HG03442 (cell line): ENCODE measurements around the gene FZR1.

Experiments used
- ATAC-seq: cut with Tn5 transposase; IDR thresholded peaks from one replicate; pipeline ENCODE4 v1.9.1; 2021; ENCODE audit warnings: mild to moderate bottlenecking, moderate library complexity; ENCODE audit not compliant: unreplicated experiment

FZR1 gene

DNA sequence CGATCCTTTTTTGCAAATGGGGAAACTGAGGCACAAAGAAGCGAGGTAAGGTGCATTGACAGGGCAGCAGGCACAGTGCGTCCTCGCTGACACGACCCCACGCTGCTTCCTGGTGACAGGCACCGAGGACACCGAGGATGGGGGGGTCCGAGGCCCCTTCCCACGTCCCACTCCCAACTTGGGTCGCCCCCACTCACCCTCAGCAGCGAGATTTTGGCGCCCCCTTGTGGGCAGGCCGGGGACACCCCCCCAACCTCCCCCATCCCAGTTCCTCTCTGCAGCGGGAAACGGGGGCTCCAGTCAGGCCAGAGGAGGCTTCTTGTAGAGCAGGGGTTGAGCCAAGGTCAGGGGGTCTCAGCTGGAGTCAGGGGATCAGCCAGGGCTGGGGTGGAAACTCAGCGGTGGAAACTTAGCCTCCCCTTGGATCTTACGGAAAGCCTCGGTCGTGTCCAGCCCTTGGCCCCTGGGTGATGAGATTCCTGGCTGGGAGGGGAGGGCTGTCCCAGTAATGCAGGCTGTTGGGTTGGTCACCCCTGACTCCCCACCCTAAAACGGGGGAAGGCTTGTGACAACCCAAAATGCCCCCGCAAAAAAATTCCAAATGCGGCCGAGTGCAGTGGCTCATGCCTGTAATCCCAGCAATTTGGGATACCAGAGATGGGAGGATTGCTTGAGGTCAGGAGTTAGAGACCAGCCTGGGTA is 34.0 kb upstream of the FZR1 start:
- ATAC-seq, result no peak

DNA sequence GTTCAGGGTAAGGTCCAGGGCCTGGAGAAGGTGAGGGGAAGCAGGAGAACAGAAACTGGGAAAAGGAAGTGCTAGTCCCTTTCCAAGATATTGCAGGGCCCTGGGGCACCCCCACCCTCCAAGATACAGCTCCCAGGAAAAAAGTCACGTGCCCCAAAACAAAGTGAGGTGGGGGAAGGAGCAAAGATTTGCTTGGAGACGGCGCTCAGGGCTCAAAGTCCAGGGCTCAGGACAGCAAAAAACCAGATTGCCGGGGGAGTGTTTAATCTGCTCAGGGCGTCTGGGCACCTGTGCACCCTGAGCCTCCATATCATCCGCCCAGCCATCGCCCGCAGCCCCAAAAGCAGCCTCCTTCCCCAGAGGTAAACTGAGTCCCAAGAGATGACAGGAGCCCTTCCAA is 32.1 kb upstream of the FZR1 start:
- ATAC-seq, result no peak

DNA sequence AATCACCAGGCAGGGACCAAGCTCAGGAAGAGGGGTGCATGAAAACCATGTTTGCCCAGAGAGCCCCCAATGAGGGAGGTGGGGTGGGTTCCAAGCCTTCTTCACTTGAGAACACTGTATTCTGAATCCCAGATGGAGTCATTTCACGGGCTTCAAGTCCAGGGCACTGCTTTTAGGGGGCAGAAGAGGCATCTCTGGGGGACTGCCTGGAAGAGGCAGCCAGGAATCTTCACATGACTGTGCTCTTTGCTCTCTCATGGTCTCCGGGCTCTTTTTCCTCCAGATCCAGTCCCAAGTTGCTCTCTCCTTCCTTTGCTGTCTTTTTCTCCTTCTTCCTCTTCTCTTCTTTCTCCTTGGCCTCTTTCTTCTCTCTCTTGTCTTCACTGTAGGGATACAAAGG is 31.5 kb upstream of the FZR1 start:
- ATAC-seq, result no peak

DNA sequence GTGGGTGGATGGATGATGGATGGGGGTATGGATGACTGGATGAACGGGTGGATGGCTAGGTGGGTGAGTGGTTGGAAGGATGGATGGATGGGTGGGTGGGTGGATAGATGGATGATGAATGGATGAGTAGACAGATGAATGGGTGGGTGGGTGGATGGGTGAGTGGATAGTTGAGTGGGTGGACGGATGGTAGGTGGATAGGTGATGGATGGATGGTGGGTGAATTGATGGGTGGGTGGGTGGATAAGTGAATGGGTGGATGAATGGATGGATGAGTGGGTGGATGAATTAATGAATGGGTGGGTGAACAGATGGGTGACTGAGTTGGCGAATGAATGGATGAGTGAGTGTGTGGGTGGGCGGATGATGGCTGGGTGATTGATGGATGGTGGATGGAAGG is 30.7 kb upstream of the FZR1 start:
- ATAC-seq, result no peak

DNA sequence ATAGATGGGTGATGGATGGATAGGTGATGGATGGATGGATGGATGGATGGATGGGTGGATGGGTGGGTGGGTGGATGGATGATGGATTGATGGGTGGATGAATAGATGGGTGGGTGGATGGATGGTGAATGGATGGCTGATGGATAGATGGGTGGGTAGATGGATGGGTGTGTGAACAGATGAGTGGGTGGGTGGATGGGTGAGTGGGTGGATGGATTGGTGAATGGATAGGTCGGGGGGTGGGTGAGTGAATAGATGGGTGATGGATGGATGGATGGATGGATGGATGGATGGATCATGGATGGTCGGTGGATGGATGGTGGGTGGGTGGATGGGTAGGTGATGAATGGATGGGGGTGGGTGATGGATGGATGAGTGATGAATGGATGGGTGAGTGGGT is 29.3 kb upstream of the FZR1 start:
- ATAC-seq, result no peak

DNA sequence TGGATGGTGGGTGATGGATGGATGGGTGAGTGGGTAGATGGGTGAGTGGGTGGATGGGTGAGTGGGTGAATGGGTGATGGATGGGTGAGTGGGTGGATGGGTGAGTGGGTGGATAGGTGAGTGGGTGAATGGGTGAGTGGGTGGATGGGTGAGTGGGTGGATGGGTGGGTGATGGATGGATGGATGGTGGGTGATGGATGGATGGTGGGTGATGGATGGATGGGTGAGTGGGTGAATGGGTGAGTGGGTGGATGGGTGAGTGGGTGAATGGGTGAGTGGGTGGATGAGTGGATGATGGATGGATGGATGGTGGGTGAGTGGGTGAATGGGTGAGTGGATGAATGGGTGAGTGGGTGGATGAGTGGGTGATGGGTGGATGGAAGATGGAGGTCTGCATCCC is 28.6 kb upstream of the FZR1 start:
- no peak for ATAC-seq

DNA sequence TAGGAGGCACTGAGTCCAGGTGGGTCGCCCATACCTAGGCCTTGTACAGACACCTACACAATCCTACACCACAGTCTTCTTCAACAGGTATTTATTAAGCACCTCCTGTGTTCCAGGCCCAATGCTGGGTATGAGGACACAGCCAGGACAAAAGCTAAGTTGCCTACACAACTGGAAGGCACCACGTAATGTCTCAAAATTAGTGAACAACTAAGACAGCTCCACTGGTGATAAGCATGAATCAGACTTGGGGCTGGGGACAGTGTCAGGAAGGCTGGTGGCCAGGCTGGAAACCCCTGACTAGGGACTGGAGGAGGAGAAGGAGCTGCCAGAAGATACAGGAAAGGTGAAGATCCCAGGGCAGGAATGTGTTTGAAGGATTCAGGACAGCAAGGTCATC is 28.2 kb upstream of the FZR1 start:
- no peak for ATAC-seq

DNA sequence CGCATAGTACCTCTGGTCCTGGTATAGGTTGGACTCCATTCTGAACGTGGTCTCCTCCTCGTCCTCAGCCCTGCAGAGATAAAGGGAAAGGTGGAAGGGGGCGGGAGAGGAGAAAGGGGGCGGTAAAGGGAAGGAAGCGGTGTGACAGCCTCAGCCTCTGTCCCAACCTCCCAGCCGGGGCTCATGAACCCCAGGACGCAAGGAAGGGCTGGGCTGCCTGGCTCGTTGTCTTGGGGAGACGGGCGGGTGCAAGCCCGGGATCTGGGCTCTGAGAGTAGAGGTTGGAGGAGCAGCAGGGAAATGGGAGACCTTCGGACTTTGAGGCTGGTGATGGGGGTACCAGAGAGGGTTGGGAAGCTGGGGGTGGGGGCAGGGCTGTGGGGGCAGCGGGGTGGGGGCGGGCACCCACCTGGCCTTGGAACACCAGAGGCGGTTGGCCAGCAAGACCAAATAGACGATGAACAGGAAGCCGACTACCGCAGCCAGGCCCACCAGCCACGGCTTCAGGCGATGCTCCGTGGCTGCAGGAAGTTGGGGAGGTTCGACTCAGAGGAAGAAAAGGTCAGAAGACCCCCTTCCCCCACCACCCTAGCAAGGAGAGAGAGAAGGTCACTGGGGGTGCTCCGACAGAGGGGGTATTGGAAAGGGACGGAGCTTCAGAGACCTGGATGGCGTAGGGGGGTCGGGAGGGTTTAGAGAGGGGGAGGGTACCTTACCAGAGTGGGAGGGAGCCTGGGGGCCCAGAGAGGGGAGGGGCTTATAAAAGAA is 27.5 kb upstream of the FZR1 start:
- ATAC-seq, result no peak

DNA sequence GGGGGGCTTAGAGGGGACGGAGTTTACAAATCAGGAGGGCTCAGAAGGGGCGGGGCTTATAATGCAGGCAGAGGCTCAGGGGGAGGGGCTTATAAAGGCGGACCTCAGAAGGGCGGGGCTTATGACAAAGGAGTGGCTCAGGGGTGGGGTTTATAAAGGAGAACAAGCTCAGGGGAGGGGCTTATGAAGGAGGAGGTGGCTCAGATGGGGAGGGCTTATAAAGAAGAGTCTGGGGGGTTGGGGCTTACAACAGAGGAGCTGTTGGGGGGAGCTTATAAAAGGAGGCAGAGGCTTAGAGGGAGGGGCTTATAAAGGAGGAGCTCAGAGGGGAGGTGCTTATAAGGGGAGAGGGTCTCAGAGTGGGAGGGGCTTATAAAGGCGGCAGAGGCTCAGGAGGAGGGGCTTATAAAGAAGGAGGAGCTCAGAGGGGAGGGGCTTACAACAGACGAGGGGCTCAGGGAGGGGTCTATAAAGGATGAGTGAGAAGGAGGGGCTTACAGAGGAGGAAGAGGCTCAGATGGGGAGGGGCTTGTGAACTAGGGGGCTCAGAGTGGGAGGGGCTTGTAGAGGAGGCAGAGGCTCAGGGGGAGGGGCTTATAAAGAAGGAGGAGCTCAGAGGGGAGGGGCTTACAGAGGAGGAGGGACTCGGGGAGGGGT is 26.8 kb upstream of the FZR1 start:
- ATAC-seq, result no peak

DNA sequence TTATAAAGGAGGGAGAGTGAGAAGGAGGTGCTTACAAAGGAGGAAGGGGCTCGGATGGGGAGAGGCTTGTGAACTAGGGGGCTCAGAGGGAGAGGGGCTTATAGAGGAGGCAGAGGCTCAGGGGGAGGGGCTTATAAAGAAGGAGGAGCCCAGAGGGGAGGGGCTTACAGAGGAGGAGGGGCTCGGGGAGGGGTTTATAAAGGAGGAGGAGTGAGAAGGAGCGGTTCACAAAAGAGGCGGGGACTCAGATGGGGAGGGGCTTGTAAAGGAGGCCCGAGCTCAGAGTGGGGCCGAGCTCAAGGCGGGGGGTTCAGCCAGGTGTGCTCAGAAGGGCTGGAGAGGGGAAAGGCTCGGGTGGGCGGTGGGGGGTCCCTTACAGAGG is 26.3 kb upstream of the FZR1 start:
- ATAC-seq, result no peak

DNA sequence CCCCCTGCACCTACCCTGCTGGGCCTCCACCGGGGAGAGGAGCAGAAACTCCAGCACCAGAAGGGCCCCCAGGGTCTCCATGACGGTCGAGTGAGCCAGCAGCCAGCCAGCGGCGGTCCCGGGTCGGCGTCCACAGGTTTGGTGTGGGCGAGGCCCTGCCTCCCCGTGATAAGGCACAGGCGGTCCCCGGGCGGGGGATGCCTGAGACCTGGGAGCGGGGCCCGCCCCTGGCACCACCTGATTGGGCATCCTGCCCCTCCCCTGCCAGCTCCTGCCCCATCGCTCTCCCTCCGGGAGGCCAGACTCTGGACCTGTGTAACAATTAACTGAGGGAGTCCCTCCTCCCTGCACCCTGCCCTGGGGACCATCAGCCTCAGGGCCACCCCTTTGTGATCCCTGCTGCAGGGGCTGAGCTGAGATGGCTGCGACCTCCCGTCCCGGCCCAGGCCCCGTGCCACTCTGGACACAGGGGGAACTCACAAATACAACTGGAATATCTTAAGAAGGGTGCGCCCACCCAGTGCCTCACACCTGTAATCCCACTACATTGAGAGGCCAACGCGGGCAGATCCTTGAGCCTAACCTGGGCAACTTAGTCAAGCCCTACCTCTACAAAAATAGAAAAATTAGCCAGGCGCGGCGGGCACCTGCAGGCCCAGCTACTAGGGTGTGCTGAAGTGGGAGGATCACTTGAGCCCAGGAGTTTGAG is 25.6 kb upstream of the FZR1 start, which contains the start of gene SMIM24:
Gene SMIM24, minus strand, starts transcription at position 143 of the 709 bp plus-strand sequence. Its CDS starts 62 bp downstream, at position 81.
- no peak for ATAC-seq

DNA sequence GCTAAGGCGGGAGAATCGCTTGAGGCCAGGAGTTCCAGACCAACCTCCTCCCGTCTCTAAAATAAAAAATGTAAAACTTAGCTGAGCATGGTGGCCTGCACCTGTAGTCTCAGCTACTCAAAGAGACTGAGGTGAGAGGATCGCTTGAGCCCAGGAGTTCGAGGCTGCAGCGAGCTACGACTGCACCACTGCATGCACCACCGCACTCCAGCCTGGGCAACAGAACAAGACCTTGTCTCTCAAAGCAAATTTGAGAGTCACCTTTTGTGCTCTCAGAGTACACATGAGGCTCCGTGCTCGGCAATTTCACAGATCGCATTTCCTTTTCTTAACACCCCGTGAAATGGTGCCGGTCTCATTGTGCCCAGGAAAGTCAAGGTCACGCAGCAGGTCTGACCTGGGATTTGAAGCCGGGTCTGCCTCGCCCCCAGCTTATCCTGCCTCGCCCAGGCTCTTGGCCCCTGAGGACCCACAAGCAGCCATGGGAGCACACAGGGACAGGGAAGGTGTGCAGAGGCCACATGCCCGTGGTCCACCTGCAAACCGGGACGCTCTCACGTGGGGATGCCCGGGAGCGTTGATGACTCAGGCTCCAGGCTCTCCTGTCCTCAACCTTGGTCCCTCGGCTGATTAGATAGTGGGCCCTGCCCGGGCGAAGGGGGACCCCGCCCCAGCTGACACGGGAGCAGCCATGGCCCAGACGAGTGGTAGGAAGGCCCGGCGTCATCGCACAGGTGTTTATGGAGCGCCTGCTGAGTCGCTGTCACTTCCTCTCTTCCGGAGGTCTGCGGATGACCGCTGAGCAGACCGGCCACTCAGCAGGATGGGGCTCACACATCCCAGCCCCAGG is 24.6 kb upstream of the FZR1 start:
- ATAC-seq, result no peak

DNA sequence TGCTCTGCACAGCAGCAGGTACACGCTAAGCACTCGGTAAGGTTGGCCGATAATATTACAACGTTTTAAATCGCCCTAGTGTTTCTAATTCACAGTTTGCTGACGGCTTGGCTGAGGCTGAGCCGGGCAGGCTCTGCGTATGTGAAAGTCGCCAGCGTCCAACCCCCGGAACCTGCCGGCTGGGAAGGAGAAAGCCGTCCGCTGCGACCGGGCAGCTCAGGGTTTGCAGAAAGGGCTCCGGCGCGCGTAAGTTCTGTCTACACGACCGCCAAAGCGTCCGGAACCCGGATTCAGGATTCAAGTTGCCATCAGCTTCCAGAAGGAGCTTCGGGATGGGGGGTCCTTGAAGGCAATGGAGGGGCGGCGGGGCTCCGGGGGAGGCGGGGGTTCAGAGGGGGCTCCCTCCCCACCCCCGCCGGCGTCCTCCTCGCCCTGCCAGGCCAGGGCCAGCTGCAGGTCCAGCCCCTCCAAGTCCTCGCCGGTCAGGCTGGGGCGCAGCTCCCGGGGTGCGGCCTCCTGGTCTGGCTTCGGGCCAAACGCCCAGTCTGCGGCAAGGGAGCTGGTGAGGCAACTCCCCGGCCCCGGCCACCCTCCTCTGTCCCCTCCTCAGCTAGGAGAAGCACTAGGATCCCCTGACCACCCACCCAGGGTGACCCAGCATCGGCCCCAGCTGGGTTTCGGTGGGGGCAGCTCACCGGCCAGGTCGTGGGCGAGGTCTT is 23.4 kb upstream of the FZR1 start:
- no peak for ATAC-seq

DNA sequence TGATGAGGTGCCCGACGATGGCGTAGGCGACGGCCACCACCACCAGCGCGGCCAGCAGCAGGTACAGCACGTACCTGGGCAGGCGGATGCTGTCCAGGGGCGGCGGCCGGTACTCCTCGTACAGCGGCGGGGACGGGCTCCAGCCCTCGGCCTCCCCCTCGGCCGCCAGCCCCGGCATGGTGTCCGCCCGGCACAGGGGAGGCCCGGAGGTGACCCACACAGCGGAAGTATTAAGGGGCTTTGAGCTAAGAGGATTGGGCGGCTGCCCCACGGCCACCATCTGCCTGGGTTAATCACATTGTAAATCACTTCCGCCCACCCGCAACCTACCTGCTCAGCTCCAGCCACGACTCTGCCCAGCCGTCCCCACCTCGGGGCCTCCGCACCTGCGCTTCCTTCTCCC is 22.9 kb upstream of the FZR1 start, which contains the start of gene SMIM44:
Gene SMIM44, minus strand, starts transcription at position 216 of the 403 bp plus-strand sequence. Its CDS starts 38 bp downstream, at position 178.
- no peak for ATAC-seq

DNA sequence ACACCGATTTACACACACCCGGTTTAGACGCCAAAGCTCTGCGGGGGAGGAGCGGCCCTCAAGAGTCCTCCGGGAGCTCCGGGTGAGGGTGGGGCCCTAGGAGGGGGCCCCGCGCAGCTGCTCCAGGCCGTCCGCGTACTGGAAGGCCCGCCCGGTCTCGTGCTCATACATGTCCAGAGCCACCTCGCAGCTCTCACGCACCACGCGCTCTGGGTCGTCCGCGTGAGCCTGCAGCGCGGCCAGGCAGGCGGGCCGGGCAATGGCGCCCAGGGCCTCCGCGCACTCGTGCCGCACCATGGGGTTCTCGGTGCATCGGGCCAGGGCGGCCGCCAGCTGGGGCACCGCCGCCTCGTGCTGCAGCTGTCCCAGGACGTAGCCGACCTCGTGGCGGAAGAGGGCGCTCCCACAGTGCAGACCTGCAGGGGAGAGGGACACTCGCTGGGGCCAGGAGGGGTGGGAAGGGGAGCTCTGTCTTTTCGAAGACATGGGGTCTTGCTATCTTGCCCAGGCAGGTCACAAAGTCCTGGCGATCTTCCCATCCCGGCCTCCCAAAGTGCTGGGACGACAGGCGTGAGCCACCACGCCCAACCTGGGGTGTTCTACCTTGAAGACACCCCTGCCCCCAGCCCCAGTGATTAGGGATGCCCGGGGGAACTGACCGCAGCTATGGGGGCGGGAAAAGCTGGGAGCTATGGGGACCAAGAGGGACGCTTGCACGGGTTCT is 14.6 kb upstream of the FZR1 start:
- no peak for ATAC-seq

DNA sequence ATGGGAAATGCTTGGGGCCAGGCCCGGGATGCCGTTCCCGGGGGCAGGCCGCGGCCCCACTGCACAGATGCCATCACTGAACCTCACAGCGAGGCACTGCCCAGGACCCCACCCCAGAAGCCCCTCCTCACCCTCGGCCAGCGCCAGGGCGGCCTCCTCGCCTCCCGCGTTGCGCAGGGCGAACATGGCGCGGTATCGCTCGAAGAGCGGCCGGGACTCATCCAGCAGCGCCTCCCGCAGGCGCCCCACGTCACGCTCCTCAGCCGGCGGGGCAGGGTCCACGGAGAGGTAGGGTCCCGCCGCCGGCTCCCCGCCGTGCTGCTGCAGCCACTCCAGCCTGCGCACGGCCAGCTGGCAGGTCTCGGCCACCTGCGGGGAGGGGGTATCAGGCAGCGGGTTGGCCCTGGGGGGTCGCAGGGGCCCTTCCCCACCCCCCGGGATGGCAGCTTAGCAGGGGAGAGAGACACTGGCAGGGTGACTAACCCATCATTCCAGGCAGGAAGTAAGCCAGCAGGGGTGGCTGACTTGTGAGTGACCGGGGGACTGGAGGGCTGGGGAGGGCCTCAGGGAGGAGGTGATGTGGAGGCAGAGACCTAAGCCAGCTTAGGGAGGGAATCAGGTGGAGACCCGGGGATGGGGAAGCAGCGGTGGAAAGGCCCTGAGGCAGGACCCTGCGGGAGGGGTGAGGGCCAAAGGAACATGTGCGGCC is 13.8 kb upstream of the FZR1 start:
- no peak for ATAC-seq

DNA sequence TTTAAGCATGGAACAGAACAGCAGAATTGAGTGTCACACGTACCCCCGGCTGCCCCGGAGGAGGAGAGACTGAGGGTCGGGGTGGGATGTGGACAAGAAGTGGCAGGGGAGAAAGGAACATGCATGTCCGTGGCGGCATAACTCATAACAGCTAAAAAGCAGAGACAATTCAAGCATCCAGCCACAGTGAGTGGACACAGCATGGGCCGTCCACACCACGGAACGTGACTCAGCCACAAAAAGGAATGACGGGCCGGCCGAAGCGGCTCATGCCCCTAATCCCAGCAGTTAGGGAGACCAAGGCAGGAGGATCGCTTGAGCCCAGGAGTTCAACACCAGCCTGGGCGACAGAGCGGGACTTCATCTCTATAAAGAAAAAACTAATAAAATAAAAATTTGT is 13.2 kb upstream of the FZR1 start:
- no peak for ATAC-seq

DNA sequence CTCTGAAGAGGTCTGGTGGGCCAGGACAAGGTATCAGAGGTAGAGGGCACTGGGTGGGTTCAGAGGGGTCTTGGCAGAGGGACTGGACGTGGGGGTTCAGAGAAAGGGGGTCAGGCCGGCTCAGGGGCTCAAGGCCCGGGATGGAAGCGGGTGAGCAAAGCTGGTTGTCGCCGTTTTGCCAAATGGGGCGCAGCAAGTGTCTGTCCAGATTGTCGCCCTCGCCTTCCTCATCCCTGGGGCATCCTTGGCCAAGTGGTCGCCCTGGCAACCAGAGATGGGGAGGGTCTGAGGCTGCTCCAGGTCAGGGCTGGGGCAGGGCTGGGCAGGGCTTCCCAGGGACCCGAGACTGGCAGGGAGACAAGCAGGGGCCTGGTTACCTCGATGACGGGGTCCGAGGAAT is 12.5 kb upstream of the FZR1 start:
- no peak for ATAC-seq
